Stimulated activated memory B cell treated with anti-CD40 and anti-IgM and Interleukin-4, amounts not matched to agents 10 μg/mL and 1 μg/mL and 100 μg/mL, for 72 hours (primary cell): Measurements from ENCODE around the gene SYNPR.

Experiments used
- ATAC-seq: fragments of 150-1000 bp; cut with Tn5 transposase; 2 replicates; pipeline ENCODE4 v1.10.0; 2021
- H3K27ac Mint-ChIP-seq: one replicate; pipeline ENCODE4 v1.8.0; 2022; ENCODE audit warnings: mild to moderate bottlenecking, mixed read lengths
- H3K27me3 Mint-ChIP-seq: one replicate; pipeline ENCODE4 v1.8.0; 2022; ENCODE audit warnings: mixed read lengths
- H3K36me3 Mint-ChIP-seq: one replicate; pipeline ENCODE4 v1.8.0; 2022; ENCODE audit warnings: mixed read lengths
- H3K4me1 Mint-ChIP-seq: one replicate; pipeline ENCODE4 v1.8.0; 2022; ENCODE audit warnings: mixed read lengths
- H3K4me3 Mint-ChIP-seq: one replicate; pipeline ENCODE4 v1.8.0; 2022; ENCODE audit warnings: mild to moderate bottlenecking, moderate library complexity, mixed read lengths
- H3K9me3 Mint-ChIP-seq: one replicate; pipeline ENCODE4 v1.8.0; 2022; ENCODE audit warnings: mixed read lengths

Gene SYNPR

GRCh38 chr3:63343674-63344073 is 65.6 kb downstream of the SYNPR start:
- no peaks in the 10 kb centered on the region for H3K4me1 Mint-ChIP-seq
- no peak for ATAC-seq
- no peaks in the 10 kb centered on the region for H3K36me3 Mint-ChIP-seq
- H3K27ac Mint-ChIP-seq = no peak overlapping the region
- peaks cover 4% of the 10 kb centered on the region for H3K9me3 Mint-ChIP-seq
- H3K27me3 Mint-ChIP-seq = peaks cover 26% of the 10 kb centered on the region
- no peak overlapping the region for H3K4me3 Mint-ChIP-seq

DNA sequence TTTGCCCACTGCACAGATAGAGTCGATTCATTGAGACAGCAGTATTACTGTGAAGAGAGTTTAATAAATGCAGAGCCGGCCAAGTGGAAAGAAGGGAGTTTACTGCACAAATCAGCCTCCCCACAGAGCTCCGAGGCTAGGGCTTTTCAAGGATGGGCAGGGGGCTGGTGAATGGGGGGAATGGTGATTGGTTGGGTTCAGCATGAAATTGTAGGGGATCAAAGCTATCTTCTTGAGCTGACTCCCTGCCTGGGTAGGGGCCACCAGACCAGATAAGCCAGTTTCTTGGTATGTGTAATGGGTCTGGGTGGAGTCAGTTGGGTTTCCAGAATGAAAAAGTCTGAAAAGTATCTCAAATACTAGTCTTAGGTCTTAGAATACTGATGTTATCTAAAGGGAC is 66.6 kb downstream of the SYNPR start:
- no peak overlapping the region for H3K27ac Mint-ChIP-seq
- no peaks in the 10 kb centered on the region for H3K4me1 Mint-ChIP-seq
- ATAC-seq = no peak
- peaks cover 35% of the 10 kb centered on the region for H3K27me3 Mint-ChIP-seq
- no peaks in the 10 kb centered on the region for H3K36me3 Mint-ChIP-seq
- H3K4me3 Mint-ChIP-seq = no peak overlapping the region
- peaks cover 4% of the 10 kb centered on the region for H3K9me3 Mint-ChIP-seq

DNA sequence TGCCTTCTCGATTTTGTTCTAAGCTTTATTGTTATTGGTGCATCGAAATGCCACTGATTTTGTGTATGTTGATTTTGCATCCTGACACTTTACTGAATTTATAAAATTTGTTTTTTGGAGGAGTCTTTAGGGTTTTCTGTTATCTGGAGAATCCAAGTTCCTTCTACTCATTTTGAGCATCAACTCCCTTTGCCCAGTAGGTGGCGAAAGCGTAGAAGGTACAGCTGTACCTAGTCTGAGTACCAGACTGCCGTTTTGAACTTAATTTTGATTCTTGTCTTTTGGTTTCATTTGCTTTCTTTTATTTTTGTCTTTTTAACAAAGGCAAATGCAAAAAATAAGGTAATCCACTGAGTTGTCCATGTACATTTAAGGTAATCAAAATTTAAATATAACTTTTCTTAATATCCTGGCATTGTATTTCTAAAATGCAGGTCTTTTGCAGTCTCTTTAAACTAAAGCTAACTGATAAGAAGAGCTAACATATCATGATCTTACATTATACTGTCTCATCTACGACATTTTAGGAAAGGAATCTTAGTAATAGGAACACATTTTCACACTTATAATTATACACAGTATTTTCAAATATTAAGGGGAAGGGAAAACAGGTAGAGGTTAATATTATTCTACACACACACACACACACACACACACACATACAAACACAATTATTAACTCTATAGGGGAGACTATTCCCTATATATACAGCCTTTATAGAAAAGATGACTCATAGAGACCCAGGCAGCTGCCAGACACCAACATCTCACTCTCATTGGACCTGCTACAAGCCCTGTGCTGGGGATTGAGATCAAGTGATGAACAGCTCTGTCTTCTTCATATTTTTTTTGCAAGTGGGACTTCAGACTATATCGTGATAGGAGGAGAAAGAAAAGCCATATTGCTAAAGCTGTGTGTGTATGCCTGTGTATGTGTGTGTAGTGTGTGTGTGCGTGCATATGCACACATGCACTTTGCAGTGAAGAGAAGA is 71.8 kb downstream of the SYNPR start:
- H3K36me3 Mint-ChIP-seq = no peaks in the 10 kb centered on the region
- H3K4me1 Mint-ChIP-seq = no peaks in the 10 kb centered on the region
- no peaks in the 10 kb centered on the region for H3K9me3 Mint-ChIP-seq
- peaks cover 54% of the 10 kb centered on the region for H3K27me3 Mint-ChIP-seq
- ATAC-seq = no peak
- H3K4me3 Mint-ChIP-seq = no peak overlapping the region
- H3K27ac Mint-ChIP-seq = no peak overlapping the region

GRCh38 chr3:63351159-63352007 is 73.3 kb downstream of the SYNPR start:
- H3K27ac Mint-ChIP-seq = no peak overlapping the region
- no peaks in the 10 kb centered on the region for H3K4me1 Mint-ChIP-seq
- H3K36me3 Mint-ChIP-seq = no peaks in the 10 kb centered on the region
- H3K9me3 Mint-ChIP-seq = no peaks in the 10 kb centered on the region
- ATAC-seq = no peak
- H3K27me3 Mint-ChIP-seq = peaks cover 45% of the 10 kb centered on the region
- H3K4me3 Mint-ChIP-seq = no peak overlapping the region

DNA sequence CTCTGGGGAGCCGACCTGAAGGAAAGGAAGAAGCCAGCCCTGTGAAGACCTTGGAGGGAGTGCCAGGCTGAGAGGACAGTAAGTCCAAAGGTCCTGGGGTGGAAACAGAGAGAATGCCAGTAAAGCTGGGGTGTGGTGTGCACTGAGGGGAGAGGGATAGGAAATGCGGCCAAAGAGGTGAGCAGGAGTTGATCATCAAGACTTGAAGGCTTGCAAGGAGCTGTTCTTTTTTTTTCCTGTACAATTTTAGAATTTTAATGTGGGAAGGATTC is 73.8 kb downstream of the SYNPR start:
- H3K4me1 Mint-ChIP-seq = no peaks in the 10 kb centered on the region
- H3K36me3 Mint-ChIP-seq = no peaks in the 10 kb centered on the region
- peaks cover 45% of the 10 kb centered on the region for H3K27me3 Mint-ChIP-seq
- no peak for ATAC-seq
- H3K9me3 Mint-ChIP-seq = no peaks in the 10 kb centered on the region
- no peak overlapping the region for H3K4me3 Mint-ChIP-seq
- H3K27ac Mint-ChIP-seq = no peak overlapping the region

DNA sequence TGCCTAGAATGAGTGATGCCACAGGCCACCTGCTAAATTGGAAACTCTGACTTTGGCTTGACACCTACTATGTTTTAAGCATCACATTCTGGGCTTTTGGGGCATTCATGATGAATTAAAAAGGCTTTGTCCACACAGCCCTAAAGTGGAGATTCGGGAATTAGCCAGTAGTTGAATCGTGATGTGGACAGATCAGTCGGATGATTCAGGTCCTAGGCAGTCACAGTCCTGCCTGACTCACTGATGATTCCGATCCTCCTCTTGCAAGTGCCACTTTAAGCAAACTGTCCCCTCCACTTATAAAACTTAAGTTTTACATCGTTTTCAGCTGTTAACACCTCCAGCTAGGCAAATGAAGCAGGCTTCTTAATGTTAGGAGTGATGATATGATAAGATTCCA is 75.3 kb downstream of the SYNPR start:
- Mint-ChIP-seq H3K36me3 (no peaks in the 10 kb centered on the region), H3K27ac (no peak overlapping the region), H3K4me3 (no peak overlapping the region), H3K4me1 (no peaks in the 10 kb centered on the region), H3K9me3 (no peaks in the 10 kb centered on the region), H3K27me3 (peaks cover 39% of the 10 kb centered on the region)
- ATAC-seq = no peak

DNA sequence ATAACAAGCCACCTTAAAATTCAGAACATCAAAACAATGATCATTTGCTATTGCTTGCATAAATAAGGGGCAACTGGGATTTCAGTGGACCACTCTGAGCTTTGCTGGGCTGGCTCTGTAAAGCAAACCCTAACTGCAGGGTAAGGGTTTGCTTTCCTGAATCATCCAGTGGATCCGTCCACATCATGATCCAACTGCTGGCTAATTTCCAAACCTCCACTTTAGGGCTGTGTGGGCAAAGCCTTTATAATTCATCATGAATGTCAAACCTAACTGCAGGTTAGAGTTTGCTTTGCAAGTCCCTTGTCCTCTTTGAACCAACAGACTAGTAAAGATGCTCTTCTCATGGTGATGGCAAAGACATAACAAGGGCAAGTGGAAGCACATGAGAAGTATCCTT is 76.1 kb downstream of the SYNPR start:
- H3K4me1 Mint-ChIP-seq = no peaks in the 10 kb centered on the region
- no peak overlapping the region for H3K4me3 Mint-ChIP-seq
- H3K27ac Mint-ChIP-seq = no peak overlapping the region
- H3K36me3 Mint-ChIP-seq = no peaks in the 10 kb centered on the region
- no peak for ATAC-seq
- peaks cover 32% of the 10 kb centered on the region for H3K27me3 Mint-ChIP-seq
- no peaks in the 10 kb centered on the region for H3K9me3 Mint-ChIP-seq

DNA sequence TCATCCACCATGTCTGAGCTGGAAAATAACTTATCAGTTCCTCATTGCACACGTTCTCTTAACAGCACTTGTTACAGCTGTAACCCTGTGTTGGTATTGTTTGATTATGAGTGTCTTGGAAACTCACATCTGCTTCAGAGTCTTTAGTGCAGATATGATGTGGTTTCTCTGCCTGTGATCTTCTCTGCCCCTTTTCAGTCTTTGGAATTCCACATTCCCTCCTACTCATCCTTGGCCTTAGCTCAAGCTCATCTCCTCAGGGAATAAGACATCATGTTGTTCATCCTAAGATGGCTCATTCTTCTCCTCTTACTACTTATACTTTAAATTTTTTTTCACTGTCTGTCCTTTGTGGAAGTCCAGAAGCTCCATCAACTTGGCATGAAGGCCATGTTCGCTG is 77.7 kb downstream of the SYNPR start:
- ATAC-seq = no peak
- H3K36me3 Mint-ChIP-seq = no peaks in the 10 kb centered on the region
- no peak overlapping the region for H3K4me3 Mint-ChIP-seq
- H3K4me1 Mint-ChIP-seq = no peaks in the 10 kb centered on the region
- H3K9me3 Mint-ChIP-seq = peaks cover 2% of the 10 kb centered on the region
- H3K27ac Mint-ChIP-seq = no peak overlapping the region
- H3K27me3 Mint-ChIP-seq = peaks cover 15% of the 10 kb centered on the region

DNA sequence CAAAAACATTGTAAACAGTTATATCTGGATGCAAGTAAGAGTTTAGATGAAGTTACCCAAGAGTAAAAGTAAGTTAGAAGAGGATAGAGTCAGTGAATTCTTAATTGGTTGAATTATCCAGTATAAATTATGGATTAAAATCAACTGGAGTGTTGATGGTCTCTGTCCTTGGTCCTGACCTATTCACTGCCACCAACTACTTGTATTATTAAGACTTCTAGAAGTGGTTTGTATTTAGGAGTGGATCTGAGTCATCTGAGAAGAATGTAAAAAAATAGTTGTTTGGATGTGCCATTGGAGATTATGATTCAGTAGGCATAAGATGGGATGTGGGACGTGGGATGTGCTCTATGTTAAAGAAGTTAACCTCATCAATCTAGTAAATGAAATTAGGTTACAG is 86.4 kb downstream of the SYNPR start:
- Mint-ChIP-seq H3K36me3 (no peaks in the 10 kb centered on the region), H3K4me3 (no peak overlapping the region), H3K4me1 (no peaks in the 10 kb centered on the region), H3K9me3 (peaks cover 2% of the 10 kb centered on the region), H3K27ac (no peak overlapping the region), H3K27me3 (no peaks in the 10 kb centered on the region)
- ATAC-seq = no peak

DNA sequence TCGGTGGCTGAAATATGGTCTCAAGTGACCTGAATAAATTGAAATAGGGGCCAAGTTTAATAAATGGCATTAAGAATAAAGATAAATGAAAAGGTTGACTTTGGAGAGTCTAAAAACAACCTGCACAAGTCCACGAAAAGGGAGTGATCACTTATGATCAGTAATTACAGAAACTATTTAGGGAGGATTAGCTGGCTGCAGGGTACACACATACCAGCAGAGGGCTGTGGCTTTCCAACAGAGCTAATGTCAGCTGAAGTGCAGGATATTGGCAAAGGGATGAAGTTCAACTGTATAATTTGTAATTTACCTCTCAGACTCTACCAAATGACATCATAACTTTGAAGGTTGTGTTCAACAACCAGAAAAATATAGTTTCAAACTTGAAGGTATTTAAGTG is 86.8 kb downstream of the SYNPR start:
- no peaks in the 10 kb centered on the region for H3K36me3 Mint-ChIP-seq
- no peak for ATAC-seq
- H3K9me3 Mint-ChIP-seq = peaks cover 2% of the 10 kb centered on the region
- H3K4me3 Mint-ChIP-seq = no peak overlapping the region
- H3K4me1 Mint-ChIP-seq = no peaks in the 10 kb centered on the region
- H3K27ac Mint-ChIP-seq = no peak overlapping the region
- no peaks in the 10 kb centered on the region for H3K27me3 Mint-ChIP-seq

GRCh38 chr3:63365671-63366070 is 87.6 kb downstream of the SYNPR start:
- H3K4me3 Mint-ChIP-seq = no peak overlapping the region
- H3K9me3 Mint-ChIP-seq = peaks cover 1% of the 10 kb centered on the region
- H3K36me3 Mint-ChIP-seq = no peaks in the 10 kb centered on the region
- no peak for ATAC-seq
- no peaks in the 10 kb centered on the region for H3K27me3 Mint-ChIP-seq
- no peak overlapping the region for H3K27ac Mint-ChIP-seq
- no peaks in the 10 kb centered on the region for H3K4me1 Mint-ChIP-seq

DNA sequence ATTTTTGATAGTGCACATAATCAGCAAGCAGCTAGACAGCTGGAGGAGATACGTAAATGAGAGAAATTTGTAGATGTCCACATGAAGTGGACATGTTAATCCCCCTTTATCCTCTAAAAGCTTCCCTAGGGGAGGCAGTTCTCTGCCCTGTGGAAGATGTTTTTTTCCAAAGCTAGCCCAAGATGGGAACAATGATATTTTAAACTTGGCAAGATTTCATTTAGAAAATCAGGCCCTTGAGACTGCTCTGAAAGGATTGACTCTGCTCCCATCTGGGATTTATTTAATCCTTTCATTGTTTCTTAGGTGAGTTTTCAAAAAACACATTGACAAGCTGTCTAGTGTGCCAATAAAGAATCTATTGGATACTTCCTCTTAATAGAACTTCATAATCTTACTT is 92.0 kb downstream of the SYNPR start:
- no peak overlapping the region for H3K4me3 Mint-ChIP-seq
- H3K36me3 Mint-ChIP-seq = no peaks in the 10 kb centered on the region
- no peaks in the 10 kb centered on the region for H3K4me1 Mint-ChIP-seq
- no peak overlapping the region for H3K27ac Mint-ChIP-seq
- no peaks in the 10 kb centered on the region for H3K27me3 Mint-ChIP-seq
- no peaks in the 10 kb centered on the region for H3K9me3 Mint-ChIP-seq
- ATAC-seq = no peak

- peaks cover 3% of the 10 kb centered on the region for H3K9me3 Mint-ChIP-seq
- H3K27ac Mint-ChIP-seq = no peak overlapping the region
- no peaks in the 10 kb centered on the region for H3K36me3 Mint-ChIP-seq
- H3K4me1 Mint-ChIP-seq = no peaks in the 10 kb centered on the region
- no peak overlapping the region for H3K4me3 Mint-ChIP-seq
- peaks cover 8% of the 10 kb centered on the region for H3K27me3 Mint-ChIP-seq
- no peak for ATAC-seq
These were observed 104.9 kb downstream of the SYNPR start for GRCh38 chr3:63383040-63383439.

GRCh38 chr3:63384382-63384781 is 106.3 kb downstream of the SYNPR start:
- no peaks in the 10 kb centered on the region for H3K4me1 Mint-ChIP-seq
- no peaks in the 10 kb centered on the region for H3K36me3 Mint-ChIP-seq
- no peak overlapping the region for H3K27ac Mint-ChIP-seq
- H3K27me3 Mint-ChIP-seq = peaks cover 8% of the 10 kb centered on the region
- H3K9me3 Mint-ChIP-seq = peaks cover 3% of the 10 kb centered on the region
- no peak for ATAC-seq
- no peak overlapping the region for H3K4me3 Mint-ChIP-seq

- Mint-ChIP-seq H3K4me1 (no peaks in the 10 kb centered on the region), H3K4me3 (no peak overlapping the region), H3K27me3 (peaks cover 8% of the 10 kb centered on the region), H3K27ac (no peak overlapping the region), H3K9me3 (peaks cover 3% of the 10 kb centered on the region), H3K36me3 (no peaks in the 10 kb centered on the region)
- no peak for ATAC-seq
These were observed 107.5 kb downstream of the SYNPR start for GRCh38 chr3:63385629-63386028.

GRCh38 chr3:63386568-63386967 is 108.5 kb downstream of the SYNPR start:
- Mint-ChIP-seq H3K4me3 (no peak overlapping the region), H3K9me3 (peaks cover 2% of the 10 kb centered on the region), H3K27me3 (peaks cover 8% of the 10 kb centered on the region), H3K4me1 (no peaks in the 10 kb centered on the region), H3K36me3 (no peaks in the 10 kb centered on the region), H3K27ac (no peak overlapping the region)
- no peak for ATAC-seq
